MM.1S (cell line): ENCODE results near the gene AP4S1.

Experiments used
- CTCF ChIP-seq: fragments of 300-600 bp; sonication (generic); IDR thresholded peaks from 2 replicates; pipeline ENCODE4 v1.5.1; 2016; ENCODE audit warnings: antibody characterized with exemption, low read length, mixed read lengths
- EZH2 ChIP-seq: fragments of 300-600 bp; sonication (generic); optimal IDR thresholded peaks from 2 replicates; pipeline ENCODE3; 2017; ENCODE audit warnings: low read depth, mild to moderate bottlenecking, antibody characterized with exemption, low read length, mixed read lengths
- EZH2phosphoT487 ChIP-seq: fragments of 300-600 bp; sonication (generic); IDR thresholded peaks from 2 replicates; pipeline ENCODE4 v1.6.1; 2018; ENCODE audit warnings: antibody characterized with exemption, low read length

GRCh38 chr14:31029016-31029970 is 3.8 kb downstream of the AP4S1 start:
- TF ChIP-seq CTCF (no peak), EZH2 (no peak), EZH2phosphoT487 (no peak)
